GM12878 (cell line): ENCODE measurements around the gene TSPO.

Experiments used
- ZBTB40 ChIP-seq: fragments of 450-650 bp; IDR thresholded peaks from 2 replicates; pipeline ENCODE4 v1.6.1; 2016; ENCODE audit warnings: mild to moderate bottlenecking, moderate library complexity, borderline replicate concordance
- TF ChIP-seq, protein P1 (sequence below), 3 experiments: IDR thresholded peaks in 2 of 3; conservative IDR thresholded peaks in 1 of 3; 2 replicates each; pipeline ENCODE4 v1.5.1; 2011; ENCODE audit warnings: low read depth in 3 of 3, low read length in 3 of 3, mild to moderate bottlenecking in 3 of 3, control low read depth in 2 of 3, moderate library complexity in 2 of 3, inconsistent platforms in 1 of 3, mixed read lengths in 1 of 3; ENCODE audit not compliant: control insufficient read depth in 2 of 3, insufficient read depth in 1 of 3; ENCODE audit errors: extremely low read depth in 1 of 3

DNA sequence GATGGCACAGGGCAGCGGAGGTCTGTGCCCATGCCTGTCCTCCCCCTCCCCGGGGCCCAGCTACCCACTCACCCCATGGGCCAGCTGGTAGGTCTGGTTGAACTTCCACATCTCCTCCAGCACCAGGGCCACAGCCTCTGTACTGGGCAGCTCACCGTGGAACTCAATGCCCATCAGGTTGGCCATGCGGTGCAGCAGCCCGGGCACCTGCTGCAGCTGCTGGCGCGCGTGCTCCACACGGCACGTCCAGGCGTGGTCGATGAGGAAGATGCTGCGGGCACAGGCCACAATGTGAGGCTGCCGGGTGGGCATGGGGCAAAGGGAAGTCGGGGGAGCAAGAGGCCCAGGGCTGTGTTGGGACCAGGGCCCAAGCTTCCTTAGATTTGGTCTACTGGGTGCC is 29.3 kb downstream of the TSPO start:
- TF ChIP-seq ZBTB40 = no peak
- TF ChIP-seq, protein P1, sequence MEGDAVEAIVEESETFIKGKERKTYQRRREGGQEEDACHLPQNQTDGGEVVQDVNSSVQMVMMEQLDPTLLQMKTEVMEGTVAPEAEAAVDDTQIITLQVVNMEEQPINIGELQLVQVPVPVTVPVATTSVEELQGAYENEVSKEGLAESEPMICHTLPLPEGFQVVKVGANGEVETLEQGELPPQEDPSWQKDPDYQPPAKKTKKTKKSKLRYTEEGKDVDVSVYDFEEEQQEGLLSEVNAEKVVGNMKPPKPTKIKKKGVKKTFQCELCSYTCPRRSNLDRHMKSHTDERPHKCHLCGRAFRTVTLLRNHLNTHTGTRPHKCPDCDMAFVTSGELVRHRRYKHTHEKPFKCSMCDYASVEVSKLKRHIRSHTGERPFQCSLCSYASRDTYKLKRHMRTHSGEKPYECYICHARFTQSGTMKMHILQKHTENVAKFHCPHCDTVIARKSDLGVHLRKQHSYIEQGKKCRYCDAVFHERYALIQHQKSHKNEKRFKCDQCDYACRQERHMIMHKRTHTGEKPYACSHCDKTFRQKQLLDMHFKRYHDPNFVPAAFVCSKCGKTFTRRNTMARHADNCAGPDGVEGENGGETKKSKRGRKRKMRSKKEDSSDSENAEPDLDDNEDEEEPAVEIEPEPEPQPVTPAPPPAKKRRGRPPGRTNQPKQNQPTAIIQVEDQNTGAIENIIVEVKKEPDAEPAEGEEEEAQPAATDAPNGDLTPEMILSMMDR (IDR thresholded peaks at IDR 0.05 in 2 of 3, conservative IDR thresholded peaks at IDR 0.05 in 1 of 3; ENCODE audit: control insufficient read depth in 2 of 3, extremely low read depth in 1 of 3, insufficient read depth in 1 of 3, low read depth in 3 of 3, low read length in 3 of 3) = no peak
